ENCODE results near the gene MYCBPAP.
"Not testable (repeated sequence)": the region's sequence is repeated elsewhere in the genome, so short reads cannot be mapped to it uniquely, and the experiment has no call there.

MYCBPAP gene

DNA sequence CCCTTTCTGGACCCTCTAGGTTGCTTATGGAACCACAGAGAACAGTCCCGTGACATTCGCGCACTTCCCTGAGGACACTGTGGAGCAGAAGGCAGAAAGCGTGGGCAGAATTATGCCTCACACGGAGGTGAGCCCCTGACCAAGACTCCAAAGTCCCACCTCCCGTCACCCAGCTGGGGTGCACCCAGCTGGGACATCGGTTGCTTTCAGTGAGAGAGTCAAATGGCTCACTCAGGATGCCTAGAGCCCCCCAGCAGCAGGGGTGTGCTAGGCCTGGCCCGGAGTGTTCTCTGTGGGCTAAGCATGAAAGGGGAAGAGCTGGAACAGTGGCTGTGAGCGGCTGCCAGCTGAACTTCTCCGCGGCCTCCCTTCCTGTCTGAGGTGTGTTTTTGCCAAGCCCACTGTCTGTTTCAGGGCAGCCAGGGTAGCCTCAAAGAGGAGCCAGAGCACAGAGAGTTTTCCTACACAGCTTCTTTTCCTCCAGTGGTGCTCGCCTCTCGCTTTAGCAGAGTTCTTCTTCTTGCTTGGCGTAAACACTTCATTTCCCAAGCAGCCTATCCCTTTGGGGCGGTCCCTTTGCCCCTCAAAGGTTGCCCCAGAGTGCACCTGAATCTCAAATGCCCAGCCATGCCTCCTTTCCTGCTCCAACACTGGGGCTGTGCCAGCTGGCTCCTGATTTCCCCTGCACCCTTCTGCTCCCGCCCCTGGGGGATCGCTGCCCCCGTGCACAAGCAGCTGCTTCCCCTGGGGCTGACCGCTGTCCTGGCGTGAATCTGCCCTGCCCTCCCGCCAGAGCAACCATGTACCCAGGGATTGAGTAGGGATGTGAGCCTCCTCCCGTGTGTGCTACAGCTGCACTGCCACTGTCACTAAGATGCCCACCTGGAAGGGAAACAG lies 37.0 kb upstream of the MYCBPAP start:
- FAIRE-seq: no peak
- no peak for DNase-seq (ENCODE audit: insufficient read length, low spot score)

DNA sequence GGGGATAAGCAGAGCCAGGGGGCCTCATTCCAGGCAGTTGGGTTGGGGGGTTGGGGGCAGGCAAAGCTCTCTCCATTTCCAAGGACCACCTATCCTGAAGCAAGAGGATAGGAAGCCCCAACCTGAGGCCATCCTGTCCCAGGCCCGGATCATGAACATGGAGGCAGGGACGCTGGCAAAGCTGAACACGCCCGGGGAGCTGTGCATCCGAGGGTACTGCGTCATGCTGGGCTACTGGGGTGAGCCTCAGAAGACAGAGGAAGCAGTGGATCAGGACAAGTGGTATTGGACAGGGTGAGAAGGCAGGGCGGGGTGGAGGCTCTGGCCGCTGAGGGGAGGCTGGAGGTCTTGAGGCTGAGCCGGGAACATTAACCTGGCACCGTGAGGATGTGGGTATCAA lies 36.0 kb upstream of the MYCBPAP start:
- DNase-seq (ENCODE audit: insufficient read length, low spot score) (no peak), FAIRE-seq (no peak)

DNA sequence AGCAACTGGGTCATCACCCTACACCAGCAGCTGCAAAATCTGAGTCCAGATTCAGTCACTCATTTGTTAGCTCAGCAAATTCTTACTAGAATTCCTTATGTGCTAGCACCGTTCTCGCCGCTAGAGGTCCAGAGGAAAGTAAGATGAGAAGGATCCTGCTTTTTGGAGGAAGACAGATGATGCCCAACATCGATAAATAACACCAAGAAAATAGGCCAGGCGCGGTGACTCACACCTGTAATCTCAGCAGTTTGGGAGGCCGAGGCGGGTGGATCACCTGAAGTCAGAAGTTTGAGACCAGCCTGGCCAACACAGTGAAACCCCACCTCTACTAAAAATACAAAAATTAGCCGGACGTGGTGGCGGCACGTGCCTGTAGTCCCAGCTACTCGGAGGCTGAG lies 35.5 kb upstream of the MYCBPAP start:
- DNase-seq (ENCODE audit: insufficient read length, low spot score); FAIRE-seq: not testable (repeated sequence)

DNA sequence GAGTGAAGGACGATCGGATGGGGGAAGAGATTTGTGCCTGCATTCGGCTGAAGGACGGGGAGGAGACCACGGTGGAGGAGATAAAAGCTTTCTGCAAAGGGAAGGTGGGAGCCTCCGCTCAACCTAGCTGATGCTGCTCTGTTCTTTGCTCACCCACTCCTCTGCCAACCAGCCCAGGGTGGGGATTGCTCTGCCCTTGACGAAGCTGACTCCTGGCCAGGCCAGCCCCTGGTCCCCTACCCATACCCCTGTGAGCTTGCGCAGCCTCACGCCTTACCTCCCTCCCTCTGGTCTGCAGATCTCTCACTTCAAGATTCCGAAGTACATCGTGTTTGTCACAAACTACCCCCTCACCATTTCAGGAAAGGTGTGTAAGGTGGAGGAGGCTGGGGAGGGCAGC lies 34.3 kb upstream of the MYCBPAP start:
- FAIRE-seq (no peak), DNase-seq (ENCODE audit: insufficient read length, low spot score) (no peak)

DNA sequence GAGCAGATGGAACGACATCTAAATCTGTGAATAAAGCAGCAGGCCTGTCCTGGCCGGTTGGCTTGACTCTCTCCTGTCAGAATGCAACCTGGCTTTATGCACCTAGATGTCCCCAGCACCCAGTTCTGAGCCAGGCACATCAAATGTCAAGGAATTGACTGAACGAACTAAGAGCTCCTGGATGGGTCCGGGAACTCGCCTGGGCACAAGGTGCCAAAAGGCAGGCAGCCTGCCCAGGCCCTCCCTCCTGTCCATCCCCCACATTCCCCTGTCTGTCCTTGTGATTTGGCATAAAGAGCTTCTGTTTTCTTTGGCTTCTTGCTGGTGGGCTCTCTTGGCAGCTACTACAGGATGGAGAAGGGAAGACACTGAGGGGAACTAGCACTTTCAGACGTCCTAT lies 33.7 kb upstream of the MYCBPAP start:
- no peak for FAIRE-seq

GRCh38 chr17:50475362-50475761 lies 32.9 kb upstream of the MYCBPAP start:
- DNase-seq (ENCODE audit: insufficient read length, low spot score) (no peak), FAIRE-seq (no peak)

More for the DNA sequence above, 33.7 kb upstream of the MYCBPAP start:
- no peak for DNase-seq (ENCODE audit: insufficient read length, low spot score)

DNA sequence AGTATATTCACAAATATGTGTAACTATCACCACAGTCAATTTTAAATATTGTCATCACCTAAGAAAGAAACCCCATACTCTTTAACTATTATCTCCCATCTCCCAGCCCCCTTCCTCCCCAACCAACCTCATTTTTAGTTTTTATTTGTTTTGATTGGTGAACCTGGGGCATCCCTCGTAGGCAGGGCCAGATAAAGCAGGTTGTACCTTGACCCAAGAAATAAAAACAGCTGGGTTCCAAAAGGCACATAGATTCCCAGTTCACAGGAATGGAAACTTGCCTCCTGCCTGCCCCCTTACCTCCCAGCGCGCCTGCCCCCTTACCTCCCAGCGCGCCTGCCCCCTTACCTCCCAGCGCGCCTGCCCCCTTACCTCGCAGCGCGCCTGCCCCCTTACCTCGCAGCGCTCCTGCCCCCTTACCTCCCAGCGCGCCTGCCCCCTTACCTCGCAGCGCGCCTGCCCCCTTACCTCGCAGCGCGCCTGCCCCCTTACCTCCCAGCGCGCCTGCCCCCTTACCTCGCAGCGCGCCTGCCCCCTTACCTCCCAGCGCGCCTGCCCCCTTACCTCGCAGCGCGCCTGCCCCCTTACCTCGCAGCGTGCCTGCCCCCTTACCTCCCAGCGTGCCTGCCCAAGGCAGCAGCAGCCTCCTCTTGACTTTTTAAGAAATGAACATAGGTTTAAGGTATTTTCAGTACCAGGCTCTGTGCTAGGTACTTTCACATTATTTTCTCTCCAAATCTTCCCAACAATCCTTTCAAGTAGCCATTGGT lies 32.3 kb upstream of the MYCBPAP start:
- not testable (repeated sequence) for DNase-seq (ENCODE audit: insufficient read length, low spot score); FAIRE-seq

DNA sequence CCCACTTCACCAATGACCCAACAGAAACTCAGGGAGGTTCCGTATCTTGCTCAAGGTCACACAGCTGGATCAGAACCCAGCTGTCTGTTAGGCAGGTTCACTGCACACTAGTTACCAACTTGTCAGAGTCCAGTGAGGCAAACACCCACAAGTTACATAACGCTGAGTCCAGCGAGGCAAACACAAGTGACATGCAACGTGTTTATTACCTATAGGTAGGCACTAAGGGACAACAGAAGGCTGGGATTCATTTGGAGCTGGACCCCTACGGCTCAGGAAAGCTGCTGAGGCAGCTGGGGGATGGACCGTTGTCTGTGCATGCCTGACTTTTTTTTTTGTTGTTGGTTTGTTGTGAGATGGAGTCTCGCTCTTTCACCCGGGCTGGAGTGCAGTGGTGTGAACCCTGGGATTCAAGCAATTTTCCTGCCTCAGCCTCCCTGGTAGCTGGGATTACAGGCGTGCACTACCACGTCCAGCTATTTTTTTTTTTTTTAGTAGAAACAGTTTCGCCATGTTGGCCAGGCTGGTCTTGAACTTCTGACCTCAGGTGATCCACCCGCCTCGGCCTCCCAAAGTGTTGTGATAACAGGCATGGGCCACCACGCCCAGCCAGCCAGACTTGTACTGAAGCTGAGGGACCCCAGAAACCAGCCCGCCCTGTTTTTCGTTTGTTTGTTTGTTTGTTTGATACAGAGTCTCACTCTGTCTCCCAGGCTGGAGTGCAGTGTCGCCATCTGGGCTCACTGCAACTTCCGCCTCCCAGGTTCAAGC lies 31.5 kb upstream of the MYCBPAP start:
- no peak for DNase-seq (ENCODE audit: insufficient read length, low spot score)
- no peak for FAIRE-seq

DNA sequence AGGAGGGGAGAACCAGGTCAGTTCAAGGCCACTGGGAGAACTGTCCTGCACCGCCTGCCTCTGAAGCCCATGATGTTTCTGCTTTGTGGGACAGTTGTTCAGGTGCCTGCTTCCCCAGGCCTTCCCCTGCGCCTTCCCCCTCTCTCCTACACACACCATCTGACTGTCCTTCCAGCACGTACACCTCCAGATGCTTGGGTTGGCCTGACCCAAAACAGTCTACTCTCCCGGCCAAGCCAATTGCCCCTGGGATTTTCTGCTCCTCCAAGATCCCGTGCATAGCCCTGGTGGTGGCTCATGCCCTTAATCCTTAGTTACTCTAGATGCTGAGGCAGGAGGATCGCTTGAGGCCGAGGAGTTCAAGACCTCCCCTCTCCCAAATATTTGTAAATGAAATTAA lies 30.3 kb upstream of the MYCBPAP start:
- no peak for FAIRE-seq
- no peak for DNase-seq (ENCODE audit: insufficient read length, low spot score)

GRCh38 chr17:50478391-50479381 lies 29.6 kb upstream of the MYCBPAP start, which contains the start of gene RSAD1:
TSS of gene RSAD1 (plus strand) at chr17:50478860. CDS start at chr17:50478885, 25 bp downstream.
- peak; percentile 90 for DNase-seq (ENCODE audit: insufficient read length, low spot score)

DNA sequence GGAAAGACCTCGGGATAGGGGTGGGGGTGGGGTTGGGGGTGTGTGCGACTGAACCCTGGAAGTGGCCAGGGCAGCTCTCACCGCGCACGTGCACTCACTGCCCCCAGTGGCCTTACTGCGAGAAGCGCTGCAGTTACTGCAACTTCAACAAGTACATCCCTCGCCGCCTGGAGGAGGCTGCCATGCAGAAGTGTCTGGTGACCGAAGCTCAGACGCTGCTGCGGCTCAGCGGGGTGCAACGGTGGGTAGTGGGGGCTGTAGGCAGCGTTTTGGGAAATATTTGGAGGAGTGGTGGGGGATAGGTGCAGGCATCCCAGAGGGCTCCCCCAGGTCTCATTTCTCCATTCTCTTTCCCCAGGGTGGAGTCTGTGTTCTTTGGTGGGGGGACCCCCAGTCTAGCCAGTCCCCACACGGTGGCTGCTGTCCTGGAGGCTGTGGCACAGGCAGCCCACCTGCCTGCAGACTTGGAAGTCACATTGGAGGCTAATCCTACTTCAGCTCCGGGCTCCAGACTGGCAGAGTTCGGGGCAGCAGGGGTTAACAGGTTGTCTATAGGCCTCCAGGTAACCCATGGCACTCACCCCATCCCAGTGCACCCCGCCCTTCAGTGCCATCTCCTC lies 28.6 kb upstream of the MYCBPAP start:
- peak; percentile 67 for DNase-seq (ENCODE audit: insufficient read length, low spot score)
- peak; percentile 4 for FAIRE-seq

More at GRCh38 chr17:50478391-50479381, 29.6 kb upstream of the MYCBPAP start, which contains the start of gene RSAD1:
- FAIRE-seq: peak; percentile 56

GRCh38 chr17:50480142-50480764 lies 28.0 kb upstream of the MYCBPAP start:
- FAIRE-seq (no peak), DNase-seq (ENCODE audit: insufficient read length, low spot score) (no peak)

DNA sequence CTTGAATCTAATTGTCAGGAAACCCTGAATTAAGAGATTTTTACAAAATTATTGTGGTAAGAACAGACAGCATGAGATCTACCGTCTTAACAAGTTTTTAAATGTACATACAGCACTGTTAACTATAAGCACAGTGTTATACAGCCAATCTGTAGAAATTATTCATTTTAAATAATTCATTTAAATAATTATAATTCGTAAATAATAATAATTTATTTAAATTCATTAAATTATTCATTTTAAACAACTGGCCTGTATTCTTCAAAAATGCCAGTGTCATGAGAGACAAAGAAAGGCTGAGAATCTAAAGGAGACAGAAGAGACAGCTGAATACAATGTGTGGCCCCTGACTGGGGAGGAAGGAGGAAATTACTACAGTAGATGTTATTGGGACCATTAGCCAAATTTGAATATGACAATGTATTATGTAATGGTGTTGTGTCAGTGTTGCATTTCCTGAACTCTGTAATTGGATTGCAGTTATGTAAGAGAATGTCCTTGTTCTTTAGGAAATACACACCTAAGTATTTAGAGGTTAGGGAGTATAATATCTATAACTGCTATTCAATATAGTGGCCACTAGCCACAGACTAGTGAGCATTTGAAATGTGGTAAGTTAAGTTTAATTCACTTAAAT lies 27.3 kb upstream of the MYCBPAP start:
- no peak for FAIRE-seq

DNA sequence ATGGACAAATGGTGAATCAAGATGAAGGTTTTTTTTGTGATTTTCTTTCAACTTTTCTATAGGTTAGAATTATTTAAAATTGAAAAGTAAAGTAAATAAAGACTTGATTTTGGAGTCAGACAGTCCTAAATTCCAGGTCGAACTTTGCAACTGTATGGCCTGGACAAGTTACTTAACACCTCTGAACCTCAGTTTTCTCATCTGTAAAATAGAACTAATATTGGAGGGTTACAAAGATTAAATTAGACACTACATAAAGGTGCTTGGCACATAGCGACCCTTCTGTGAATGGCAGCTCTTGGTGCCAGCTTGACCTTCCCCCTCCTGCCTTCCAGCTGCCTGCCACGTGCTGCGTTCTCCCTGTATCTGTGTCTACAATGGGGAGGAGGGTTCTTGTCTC lies 26.6 kb upstream of the MYCBPAP start:
- FAIRE-seq (no peak), DNase-seq (ENCODE audit: insufficient read length, low spot score) (no peak)

More for the DNA sequence above, 27.3 kb upstream of the MYCBPAP start:
- no peak for DNase-seq (ENCODE audit: insufficient read length, low spot score)

GRCh38 chr17:50482110-50482509 lies 26.1 kb upstream of the MYCBPAP start:
- FAIRE-seq: no peak
- no peak for DNase-seq (ENCODE audit: insufficient read length, low spot score)

GRCh38 chr17:50482516-50482915 lies 25.7 kb upstream of the MYCBPAP start:
- FAIRE-seq: peak; percentile 84
- DNase-seq (ENCODE audit: insufficient read length, low spot score): no peak

DNA sequence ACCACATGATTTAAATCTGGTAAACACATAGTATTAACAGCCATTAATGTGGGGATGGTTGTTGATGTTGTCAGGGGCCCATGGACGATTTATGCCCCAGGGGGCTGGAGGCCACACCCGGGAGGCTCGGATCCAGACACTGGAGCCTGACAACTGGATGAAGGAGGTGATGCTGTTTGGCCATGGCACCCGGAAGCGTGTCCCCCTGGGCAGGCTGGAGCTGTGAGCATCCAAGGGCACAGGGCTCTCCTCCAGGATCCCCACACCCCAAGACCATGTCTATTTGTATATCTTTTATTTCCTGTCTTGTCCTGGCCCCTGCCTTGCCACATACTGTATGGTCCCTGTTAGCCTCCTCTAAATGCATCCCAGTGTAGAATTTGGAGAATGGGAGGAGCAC lies 25.0 kb upstream of the MYCBPAP start:
- DNase-seq (ENCODE audit: insufficient read length, low spot score) (no peak), FAIRE-seq (no peak)
